Lower lobe of right lung (tissue), 2 donors: ENCODE results near the gene HIC1. TPM values are rescaled to one million over a fixed set of nuclear protein-coding genes. Genes with fewer than 3 reads are reported as not detected.
"Not testable (repeated sequence)": the region's sequence is repeated elsewhere in the genome, so short reads cannot be mapped to it uniquely, and the experiment has no call there.

Source experiments
- ATAC-seq, 2 donors: fragments of 200-7000 bp; cut with Tn5 transposase; one replicate each; pipeline ENCODE4 v1.9.1; 2020 to 2022; ENCODE audit warnings: mild to moderate bottlenecking in 2 of 2, moderate library complexity in 2 of 2
- DNase-seq: peaks from one replicate; pipeline ENCODE4 v3.0.0-alpha.2; 2020
- H3K27ac ChIP-seq: fragments of 200-600 bp; one replicate; pipeline ENCODE4 v1.8.0; 2022
- H3K27me3 ChIP-seq: fragments of 200-600 bp; one replicate; pipeline ENCODE4 v1.8.0; 2022; ENCODE audit warnings: low read depth
- H3K36me3 ChIP-seq: fragments of 200-600 bp; one replicate; pipeline ENCODE4 v1.8.0; 2022; ENCODE audit warnings: mild to moderate bottlenecking
- H3K4me1 ChIP-seq: fragments of 200-600 bp; one replicate; pipeline ENCODE4 v1.8.0; 2022
- H3K4me3 ChIP-seq: fragments of 200-600 bp; one replicate; pipeline ENCODE4 v1.8.0; 2022; ENCODE audit warnings: mild to moderate bottlenecking
- H3K9me3 ChIP-seq: fragments of 200-600 bp; one replicate; pipeline ENCODE4 v1.8.0; 2022
- CTCF ChIP-seq: fragments of 200-600 bp; IDR thresholded peaks from one replicate; pipeline ENCODE4 v1.8.0; 2022; ENCODE audit warnings: antibody characterized with exemption, mild to moderate bottlenecking
- intact Hi-C: fragments of 100-400 bp; cut with DNase I; formaldehyde crosslinking; loops from one replicate; pipeline ENCODE4 v1.11.0; 2022
- total RNA-seq: library from RNA; stranded (reverse); fragmentation: NEBNext Ultra II Directional; extraction: Animal tissue kit (Norgen Biotek cat#: 25700); gene quantifications from one replicate; pipeline ENCODE4 v1.2.1, GENCODE V29; 2021
- donor health status: DM: no; HTN: yes; CAD: no; lungs with severe emphysema.

Gene HIC1
- total RNA-seq, 1 donor from 2014 or later = 20.6 TPM

DNA sequence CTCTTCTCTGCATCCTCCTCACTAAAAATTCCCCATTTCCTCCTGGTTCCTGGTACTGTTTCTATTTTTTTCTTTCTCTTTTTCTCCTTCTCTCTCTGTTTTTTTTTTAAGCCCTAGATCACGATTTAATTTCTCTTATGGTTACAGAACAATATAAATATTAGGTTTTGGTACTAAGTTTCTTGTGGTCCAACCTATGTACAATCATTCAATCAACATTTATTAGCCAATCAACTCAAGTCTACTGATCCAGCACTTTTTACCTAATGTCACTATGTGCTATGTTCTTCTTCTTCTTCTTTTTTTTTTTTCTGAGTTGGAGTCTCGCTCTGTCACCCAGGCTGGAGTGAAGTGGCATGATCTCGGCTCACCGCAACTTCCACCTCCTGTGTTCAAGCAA is 42.4 kb upstream of the HIC1 start:
- Histone ChIP-seq H3K4me1 (peaks cover 16% of the 10 kb centered on the region), H3K27me3 (peaks cover 8% of the 10 kb centered on the region), H3K4me3 (no peak overlapping the region), H3K36me3 (no peaks in the 10 kb centered on the region), H3K27ac (peak overlapping the region; percentile 50), H3K9me3 (no peaks in the 10 kb centered on the region)
- intact Hi-C loops = no loop called here
- DNase-seq (no peak), ATAC-seq (no peak)
- no peak for TF ChIP-seq CTCF

DNA sequence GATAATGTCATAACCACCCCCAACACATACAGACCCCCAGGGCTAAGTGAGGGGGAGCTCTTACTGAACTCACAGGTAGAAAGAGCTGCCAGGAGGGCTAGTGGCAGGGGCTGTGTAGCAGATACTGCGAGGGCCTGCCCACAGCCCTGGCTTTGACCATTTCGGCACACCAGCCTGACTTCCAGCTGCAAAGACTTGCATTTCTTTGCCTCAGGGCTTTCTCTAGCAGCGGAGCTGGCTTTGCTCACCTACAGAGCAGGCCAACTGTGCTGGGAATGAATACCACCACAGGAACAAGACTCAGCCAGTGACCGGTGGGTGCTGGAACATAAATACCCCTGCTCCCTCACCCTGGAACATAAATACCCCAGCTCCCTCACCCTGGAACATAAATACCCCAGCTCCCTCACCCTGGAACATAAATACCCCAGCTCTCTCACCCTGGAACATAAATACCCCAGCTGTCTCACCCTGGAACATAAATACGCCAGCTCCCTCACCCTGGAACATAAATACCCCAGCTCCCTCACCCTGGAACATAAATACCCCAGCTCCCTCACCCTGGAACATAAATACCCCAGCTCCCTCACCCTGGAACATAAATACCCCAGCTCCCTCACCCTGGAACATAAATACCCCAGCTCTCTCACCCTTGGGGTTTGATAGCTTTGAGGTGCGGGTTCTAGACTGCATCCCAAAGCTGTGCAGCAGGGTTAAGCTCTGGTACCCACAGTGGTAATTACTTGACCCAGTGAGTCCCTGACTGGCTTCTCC is 41.5 kb upstream of the HIC1 start:
- intact Hi-C loops = not testable (repeated sequence)
- peak in 1 of 2 donors; percentile 23 for ATAC-seq

GRCh38 chr17:2013994-2014317 is 40.9 kb upstream of the HIC1 start:
- DNase-seq (no peak), ATAC-seq (peak; percentile 49 to 69)
- H3K9me3 ChIP-seq = no peaks in the 10 kb centered on the region
- peaks cover 13% of the 10 kb centered on the region for H3K27me3 ChIP-seq
- peaks cover 16% of the 10 kb centered on the region for H3K4me1 ChIP-seq
- no peak overlapping the region for H3K4me3 ChIP-seq
- TF ChIP-seq CTCF = no peak
- no peaks in the 10 kb centered on the region for H3K36me3 ChIP-seq
- intact Hi-C loops = no loop called here
- no peak overlapping the region for H3K27ac ChIP-seq

More for the DNA sequence above, 41.5 kb upstream of the HIC1 start:
- H3K36me3 ChIP-seq, H3K27ac ChIP-seq, H3K4me3 ChIP-seq, H3K9me3 ChIP-seq, DNase-seq: not testable (repeated sequence)
- Histone ChIP-seq H3K4me1 (peaks cover 16% of the 10 kb centered on the region), H3K27me3 (peaks cover 13% of the 10 kb centered on the region)

GRCh38 chr17:2015314-2015713 is 39.6 kb upstream of the HIC1 start:
- no peak for TF ChIP-seq CTCF
- peaks cover 13% of the 10 kb centered on the region for H3K27me3 ChIP-seq
- no peaks in the 10 kb centered on the region for H3K36me3 ChIP-seq
- H3K9me3 ChIP-seq = no peaks in the 10 kb centered on the region
- no peak for DNase-seq
- no peak for ATAC-seq
- no peak overlapping the region for H3K4me3 ChIP-seq
- no peak overlapping the region for H3K27ac ChIP-seq
- intact Hi-C loops = no loop called here
- H3K4me1 ChIP-seq = peaks cover 16% of the 10 kb centered on the region

GRCh38 chr17:2016494-2016893 is 38.4 kb upstream of the HIC1 start:
- Histone ChIP-seq H3K27me3 (peaks cover 13% of the 10 kb centered on the region), H3K27ac (no peak overlapping the region), H3K4me3 (no peak overlapping the region), H3K4me1 (peaks cover 9% of the 10 kb centered on the region), H3K36me3 (no peaks in the 10 kb centered on the region), H3K9me3 (no peaks in the 10 kb centered on the region)
- DNase-seq (no peak), ATAC-seq (no peak)
- intact Hi-C loops = no loop called here
- no peak for TF ChIP-seq CTCF

DNA sequence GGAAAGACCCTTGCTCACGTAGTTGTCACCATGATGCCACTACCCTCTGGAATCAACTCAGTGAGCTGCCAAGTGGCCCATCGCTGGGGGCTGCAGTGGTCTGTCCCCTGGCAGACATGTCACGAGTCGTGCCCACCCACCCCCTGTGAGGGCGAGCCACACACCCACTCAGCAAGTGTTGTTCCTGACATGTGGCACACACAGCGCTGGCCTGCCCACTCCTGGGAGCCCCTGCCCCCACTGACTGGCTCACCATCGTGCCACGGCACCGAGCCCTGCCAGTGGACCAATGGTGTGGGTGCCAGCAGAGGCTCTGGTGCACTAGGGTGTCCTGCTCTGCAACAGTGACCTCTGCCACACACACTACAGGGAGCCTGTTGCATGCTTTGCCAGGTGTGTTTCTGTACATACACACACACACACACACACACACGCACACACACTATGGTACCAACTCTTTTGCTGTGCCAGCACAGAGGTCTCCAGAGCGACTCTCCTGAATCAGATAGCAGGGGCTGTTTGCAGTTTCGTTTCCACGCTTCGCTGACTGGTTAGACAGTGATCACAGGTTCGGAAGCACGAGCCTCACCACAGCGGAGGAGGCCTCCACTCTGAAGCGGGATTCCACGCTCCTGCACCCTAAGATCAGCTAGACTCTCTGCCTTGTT is 37.5 kb upstream of the HIC1 start:
- Histone ChIP-seq H3K27ac (no peak overlapping the region), H3K4me1 (no peaks in the 10 kb centered on the region), H3K36me3 (no peaks in the 10 kb centered on the region), H3K9me3 (no peaks in the 10 kb centered on the region), H3K27me3 (peaks cover 14% of the 10 kb centered on the region), H3K4me3 (no peak overlapping the region)
- TF ChIP-seq CTCF = no peak
- intact Hi-C loops = no loop called here
- DNase-seq (no peak), ATAC-seq (peak in 1 of 2 donors; percentile 5)
